Stimulated activated CD4-positive, alpha-beta T cell treated with anti-CD3 and anti-CD28 coated beads, TNF-alpha, amount 100 ng/mL, for 4 hours (primary cell): ENCODE measurements around the gene ANGEL2.
"Not testable (repeated sequence)": the region's sequence is repeated elsewhere in the genome, so short reads cannot be mapped to it uniquely, and the experiment has no call there.

ENCODE experiments used
- DNase-seq, 3 experiments: peaks; one replicate each; pipeline ENCODE4 v3.0.0-alpha.2; 2020; ENCODE audit warnings: low read depth in 3 of 3

Gene ANGEL2

GRCh38 chr1:213019450-213019849, 3.8 kb upstream of the ANGEL2 start:
- DNase-seq: no peak

GRCh38 chr1:213017447-213018273, 2.0 kb upstream of the ANGEL2 start:
- DNase-seq: no peak

DNA sequence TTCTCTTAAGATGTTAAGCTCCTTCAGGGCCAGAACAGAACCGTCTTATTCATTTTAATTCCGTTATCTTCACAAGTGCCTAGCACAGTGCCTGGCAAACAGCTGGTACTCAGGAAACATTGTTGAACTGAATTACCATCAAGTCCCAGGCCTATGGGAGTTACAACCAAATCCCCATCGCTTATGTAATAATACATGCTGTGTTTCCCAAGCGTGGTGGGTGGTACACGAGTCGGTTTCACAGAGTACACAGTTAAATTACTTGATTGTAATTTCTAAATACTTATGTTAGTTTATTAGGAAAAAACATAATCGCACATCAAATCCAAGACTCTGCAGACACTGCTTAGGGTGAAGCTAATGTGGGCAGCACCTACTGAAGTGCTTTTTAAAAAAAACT, 1.0 kb downstream of the ANGEL2 start:
- DNase-seq: no peak

DNA sequence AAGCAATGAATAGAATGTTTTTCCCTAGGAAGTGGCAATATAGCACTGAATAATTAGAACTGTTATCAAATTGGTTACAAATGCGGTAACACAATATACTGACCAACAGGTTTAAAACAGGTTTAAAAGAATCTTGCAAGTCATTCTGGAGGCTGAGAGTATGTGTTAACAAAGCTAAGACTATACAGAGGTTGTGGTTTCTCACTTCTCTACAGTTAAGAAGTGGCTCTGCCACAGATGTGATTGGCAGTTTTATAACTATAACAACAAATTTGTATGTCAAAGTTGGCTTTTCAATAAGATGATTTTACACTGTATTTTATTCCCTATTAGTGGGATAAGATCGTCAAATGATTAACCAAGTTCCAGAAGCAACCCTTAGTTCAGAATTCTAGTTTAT, 7.1 kb downstream of the ANGEL2 start:
- no peak for DNase-seq

DNA sequence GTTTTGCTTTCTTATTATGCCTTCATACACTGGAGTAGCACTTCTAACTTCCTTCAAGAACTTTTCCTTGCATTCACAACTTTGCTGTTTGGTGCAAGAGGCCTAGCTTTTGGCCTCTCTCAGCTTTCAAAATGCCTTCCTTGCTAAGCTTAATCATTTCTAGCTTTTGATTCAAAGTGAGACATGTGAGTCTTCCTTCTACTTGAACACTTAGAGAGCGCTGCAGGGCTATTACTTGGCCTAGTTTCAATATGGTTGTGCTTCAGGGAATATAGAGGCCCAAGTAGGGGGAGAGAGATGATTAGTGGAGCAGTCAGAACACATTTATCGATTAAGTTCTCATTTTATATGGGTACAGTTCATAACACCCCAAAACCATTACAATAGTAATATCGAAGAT, 12.4 kb downstream of the ANGEL2 start:
- DNase-seq: no peak

DNA sequence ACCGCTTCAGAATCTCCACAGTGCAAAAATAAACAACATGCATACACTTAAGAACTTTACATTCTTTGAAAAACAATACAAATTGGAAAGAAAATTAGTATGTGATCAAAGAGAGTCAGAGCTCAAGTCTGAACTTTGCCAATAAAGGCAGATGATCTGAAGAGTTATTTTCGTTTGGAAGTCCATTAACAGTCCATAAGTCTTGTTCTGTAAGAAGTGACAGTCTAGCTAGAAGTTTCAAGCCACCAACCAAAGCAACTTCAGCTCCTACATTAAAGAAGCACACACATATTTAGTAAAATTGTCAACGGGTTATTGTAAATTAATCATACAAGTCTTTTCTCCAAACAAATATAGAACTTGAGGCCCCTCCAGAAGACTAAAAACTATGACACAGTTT, 20.7 kb downstream of the ANGEL2 start:
- DNase-seq: no peak

GRCh38 chr1:212993960-212994359, 21.7 kb downstream of the ANGEL2 start:
- DNase-seq: not testable (repeated sequence)

DNA sequence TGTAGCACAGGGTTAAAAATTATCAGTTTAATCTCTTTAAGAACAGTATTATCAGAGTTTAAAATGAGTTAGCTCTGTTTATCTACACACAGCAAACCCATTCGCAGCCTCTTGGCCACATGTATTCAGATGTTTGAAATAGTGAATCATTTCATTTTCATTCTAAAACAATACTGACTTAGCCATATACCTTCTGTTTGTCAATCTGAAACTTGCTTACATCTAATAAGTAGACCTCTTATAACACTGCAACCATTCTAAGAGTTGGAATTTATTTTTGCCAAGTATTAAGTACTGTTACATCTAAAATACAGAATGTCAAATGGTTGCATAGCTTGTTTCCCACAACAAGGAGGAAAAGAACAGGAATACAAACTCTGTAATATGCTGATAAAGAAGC, 25.4 kb downstream of the ANGEL2 start:
- DNase-seq: no peak

DNA sequence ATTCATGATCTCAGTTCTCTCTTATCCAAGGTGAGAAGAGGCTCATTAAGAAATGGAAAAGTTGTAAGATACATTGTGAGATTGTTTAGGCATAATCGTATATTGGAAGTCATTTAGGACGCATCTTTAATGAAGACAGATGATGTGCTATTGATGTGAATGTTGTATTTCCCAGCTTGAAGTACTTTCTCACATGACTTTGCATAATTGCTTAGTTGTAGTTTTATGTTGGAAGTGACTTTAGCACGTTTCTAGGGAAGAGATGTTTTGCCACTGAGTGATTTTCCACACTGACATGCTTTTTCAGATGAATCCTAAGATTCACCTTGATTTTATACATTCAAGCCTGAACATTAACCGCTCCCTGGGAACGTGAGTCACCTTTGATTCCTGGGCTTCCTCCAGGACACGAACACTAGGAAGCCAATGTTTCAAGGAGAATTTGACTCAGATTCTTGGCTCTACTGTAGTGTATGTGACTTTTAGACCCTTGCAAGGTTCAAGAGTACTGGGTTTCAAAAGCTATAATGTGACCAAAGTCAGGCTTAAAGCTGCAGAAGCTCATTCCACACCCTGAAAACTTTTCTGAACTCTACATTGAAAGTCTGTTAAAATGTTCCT, 27.9 kb downstream of the ANGEL2 start:
- no peak for DNase-seq

- DNase-seq: no peak
These were observed 29.1 kb downstream of the ANGEL2 start for GRCh38 chr1:212986551-212986950.

- no peak for DNase-seq
These were observed 31.0 kb downstream of the ANGEL2 start for GRCh38 chr1:212984522-212985291.

DNA sequence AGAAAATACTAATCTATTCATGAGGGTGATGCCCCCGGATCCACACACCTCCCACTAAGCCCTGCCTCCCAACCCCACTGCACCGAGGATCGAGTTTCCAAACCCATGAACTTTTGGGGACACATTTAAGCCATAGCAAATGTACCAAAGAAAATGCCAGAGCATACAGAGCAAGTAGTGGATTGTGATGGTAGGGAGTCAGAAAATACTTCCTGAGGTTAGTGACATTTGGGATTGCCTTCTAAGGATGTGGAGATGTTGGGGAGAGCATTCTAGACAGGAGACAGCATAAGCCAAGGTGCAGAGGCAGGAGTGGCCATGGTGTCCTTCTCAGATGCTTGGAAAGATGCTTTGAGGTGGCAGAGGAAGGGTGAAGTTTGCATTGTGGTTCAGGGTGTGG, 32.2 kb downstream of the ANGEL2 start:
- no peak for DNase-seq

DNA sequence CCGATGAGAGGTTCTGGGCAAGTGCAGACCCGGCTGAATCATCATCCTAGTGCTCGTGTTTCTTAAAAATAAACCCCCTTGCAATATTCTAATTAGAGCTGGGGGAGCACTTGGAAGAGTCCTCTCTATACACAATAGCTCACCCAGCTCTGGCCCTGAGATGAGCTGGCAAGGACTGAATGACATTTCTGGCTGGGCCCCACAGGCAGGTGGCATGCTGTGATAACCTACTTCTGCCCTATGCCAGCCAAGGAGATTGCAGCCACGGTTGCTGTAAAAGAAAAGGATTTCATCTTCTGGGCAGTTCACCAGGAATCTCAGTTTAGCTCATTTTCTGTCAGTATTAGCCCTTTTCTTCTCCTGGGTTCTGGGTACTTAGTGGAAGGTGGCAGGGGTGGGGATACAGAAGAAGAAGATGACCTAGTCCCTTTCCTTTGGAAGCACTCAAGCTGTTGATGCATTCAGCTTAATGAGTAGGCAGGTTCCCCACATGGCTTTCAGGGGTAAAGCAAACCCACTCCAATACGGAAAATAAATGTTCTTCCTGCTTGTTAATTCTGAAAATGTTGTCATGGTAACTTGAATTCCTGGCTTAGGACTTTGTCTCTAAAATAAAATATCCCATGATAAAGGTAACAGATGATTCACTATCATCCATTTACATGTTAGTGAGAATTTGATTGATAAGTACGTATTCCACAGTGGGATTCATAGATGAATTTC, 33.1 kb downstream of the ANGEL2 start:
- no peak for DNase-seq

- no peak for DNase-seq
These were observed 33.9 kb downstream of the ANGEL2 start for GRCh38 chr1:212981571-212982328.

- no peak for DNase-seq
These were observed 34.6 kb downstream of the ANGEL2 start for GRCh38 chr1:212981025-212981495.

DNA sequence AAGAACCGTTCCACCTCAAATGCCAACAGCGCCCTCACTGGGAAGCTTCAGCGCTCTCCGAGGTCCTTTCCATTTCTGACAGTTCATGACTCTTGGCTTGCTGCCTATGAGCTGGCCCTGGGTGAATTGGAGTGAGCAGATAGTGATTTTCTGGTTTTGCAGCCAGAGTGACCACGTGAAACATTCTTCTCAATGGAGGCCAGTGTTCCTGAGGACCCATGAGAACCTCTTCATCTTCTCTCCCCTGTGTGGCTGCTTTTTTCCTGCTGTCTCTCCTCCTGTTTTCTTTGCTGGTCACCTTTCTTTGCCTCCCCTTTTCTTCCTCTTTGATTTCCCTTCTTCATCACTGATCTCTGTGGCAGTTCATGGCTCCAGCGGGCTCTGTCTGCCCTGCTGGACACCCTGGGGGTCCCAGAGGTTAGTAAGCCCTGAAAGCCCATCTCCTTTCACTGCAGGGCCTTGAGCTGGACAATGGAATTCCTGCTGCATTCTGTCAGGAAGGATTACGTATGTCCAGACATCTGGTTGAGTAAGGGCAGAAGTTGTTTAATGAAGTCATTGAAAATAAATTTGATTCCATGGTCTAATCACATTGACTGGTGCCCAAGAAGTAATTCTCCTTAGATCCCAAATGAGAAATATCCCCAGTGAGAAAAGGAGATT, 35.4 kb downstream of the ANGEL2 start:
- DNase-seq: no peak

DNA sequence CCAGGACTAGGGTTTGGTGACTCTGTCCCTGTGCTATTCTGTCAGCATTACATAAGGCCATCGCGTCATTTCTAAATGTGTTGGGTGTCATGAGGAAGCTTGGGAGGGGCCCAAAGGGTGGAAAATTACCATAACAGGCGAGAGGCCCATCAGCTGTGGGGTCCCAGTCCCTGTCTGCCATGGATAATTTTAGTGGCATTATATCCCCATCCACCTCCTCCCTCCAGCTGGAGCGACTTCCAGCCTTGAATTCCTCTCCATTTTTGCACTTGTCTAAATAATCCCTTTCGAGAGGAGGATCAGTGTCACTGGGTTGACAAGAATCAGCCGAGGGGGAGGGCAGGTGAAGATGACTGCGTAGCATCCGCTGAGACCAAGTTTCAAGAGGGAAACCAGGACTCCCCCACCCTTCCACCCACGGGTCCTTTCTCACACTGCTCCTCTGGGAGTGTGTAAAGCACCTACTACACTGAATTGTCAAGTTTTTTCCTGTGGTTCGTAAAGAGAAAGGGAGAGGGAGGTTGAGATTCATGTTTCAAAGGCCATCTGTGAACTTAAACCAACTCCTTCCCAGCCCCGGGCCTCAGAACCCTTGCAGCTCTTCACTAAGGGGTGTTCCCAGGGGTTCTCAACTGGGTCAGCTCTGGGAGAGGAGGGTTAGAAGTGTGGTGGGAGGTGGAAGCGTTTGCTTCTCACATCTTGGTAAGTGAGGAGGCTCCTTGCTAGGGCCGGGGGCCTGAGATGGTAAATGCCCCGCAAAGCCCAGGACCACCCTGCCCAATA, 36.1 kb downstream of the ANGEL2 start:
- no peak for DNase-seq

- DNase-seq: no peak
These were observed 37.7 kb downstream of the ANGEL2 start for GRCh38 chr1:212977781-212978645.

DNA sequence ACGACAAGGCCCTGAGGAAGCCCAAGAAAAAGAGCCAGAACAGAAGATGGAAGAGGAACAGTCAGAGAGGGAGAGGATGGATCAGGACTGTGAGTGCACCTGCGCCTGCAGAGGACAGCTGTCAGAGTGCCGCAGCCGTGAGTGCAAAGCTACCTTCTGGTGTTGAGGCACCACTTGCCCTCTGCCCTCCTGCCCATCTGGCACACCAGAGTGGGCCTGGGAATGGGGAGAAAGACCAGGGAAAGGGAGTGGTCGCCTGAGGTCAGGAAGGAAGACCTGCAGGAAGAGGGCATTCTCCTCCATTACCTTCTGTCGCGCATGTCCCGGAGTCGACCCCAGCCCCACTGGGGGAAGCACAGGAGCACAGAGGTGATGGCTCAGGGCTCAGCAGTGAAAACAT, 39.1 kb downstream of the ANGEL2 start:
- DNase-seq: no peak
